GM21737 (cell line): ENCODE data around the gene UXT.
"Not testable (repeated sequence)": the region's sequence is repeated elsewhere in the genome, so short reads cannot be mapped to it uniquely, and the experiment has no call there.

Experiments used
- ATAC-seq: cut with Tn5 transposase; IDR thresholded peaks from one replicate; pipeline ENCODE4 v1.9.1; 2021; ENCODE audit warnings: mild to moderate bottlenecking, moderate library complexity; ENCODE audit not compliant: unreplicated experiment

The UXT gene

GRCh38 chrX:47619486-47620302 is 39.3 kb downstream of the UXT start, which contains the start of gene SYN1:
SYN1 (minus strand) TSS chrX:47619857; CDS start chrX:47619728, 129 bp downstream.
- ATAC-seq: peak; percentile 72

- no peak for ATAC-seq
These were observed 40.0 kb downstream of the UXT start for GRCh38 chrX:47618923-47619485.

GRCh38 chrX:47614618-47615017 is 44.4 kb downstream of the UXT start:
- ATAC-seq: no peak

- ATAC-seq: no peak
These were observed 45.9 kb downstream of the UXT start for GRCh38 chrX:47613082-47613481.

GRCh38 chrX:47612418-47612817 is 46.6 kb downstream of the UXT start:
- ATAC-seq: no peak

GRCh38 chrX:47611926-47612325 is 47.1 kb downstream of the UXT start:
- ATAC-seq: no peak

GRCh38 chrX:47611489-47611888 is 47.5 kb downstream of the UXT start:
- no peak for ATAC-seq

GRCh38 chrX:47610511-47610910 is 48.5 kb downstream of the UXT start:
- no peak for ATAC-seq

- ATAC-seq: no peak
These were observed 50.7 kb downstream of the UXT start for GRCh38 chrX:47608130-47608810.

- no peak for ATAC-seq
These were observed 51.9 kb downstream of the UXT start for GRCh38 chrX:47607091-47607490.

GRCh38 chrX:47605024-47605423 is 54.0 kb downstream of the UXT start:
- ATAC-seq: no peak

GRCh38 chrX:47603125-47603524 is 55.9 kb downstream of the UXT start:
- not testable (repeated sequence) for ATAC-seq
